NCI-H1436 treated with DMSO at 0.1 percent for 48 hours (cell line): Measurements from ENCODE around the gene FITM2.
"Not testable (repeated sequence)": the region's sequence is repeated elsewhere in the genome, so short reads cannot be mapped to it uniquely, and the experiment has no call there.

Experiments
- DNase-seq: peaks from one replicate; lab custom pipeline; 2025; lab: John Stamatoyannopoulos, UW

Gene FITM2, protein sequence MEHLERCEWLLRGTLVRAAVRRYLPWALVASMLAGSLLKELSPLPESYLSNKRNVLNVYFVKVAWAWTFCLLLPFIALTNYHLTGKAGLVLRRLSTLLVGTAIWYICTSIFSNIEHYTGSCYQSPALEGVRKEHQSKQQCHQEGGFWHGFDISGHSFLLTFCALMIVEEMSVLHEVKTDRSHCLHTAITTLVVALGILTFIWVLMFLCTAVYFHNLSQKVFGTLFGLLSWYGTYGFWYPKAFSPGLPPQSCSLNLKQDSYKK

DNA sequence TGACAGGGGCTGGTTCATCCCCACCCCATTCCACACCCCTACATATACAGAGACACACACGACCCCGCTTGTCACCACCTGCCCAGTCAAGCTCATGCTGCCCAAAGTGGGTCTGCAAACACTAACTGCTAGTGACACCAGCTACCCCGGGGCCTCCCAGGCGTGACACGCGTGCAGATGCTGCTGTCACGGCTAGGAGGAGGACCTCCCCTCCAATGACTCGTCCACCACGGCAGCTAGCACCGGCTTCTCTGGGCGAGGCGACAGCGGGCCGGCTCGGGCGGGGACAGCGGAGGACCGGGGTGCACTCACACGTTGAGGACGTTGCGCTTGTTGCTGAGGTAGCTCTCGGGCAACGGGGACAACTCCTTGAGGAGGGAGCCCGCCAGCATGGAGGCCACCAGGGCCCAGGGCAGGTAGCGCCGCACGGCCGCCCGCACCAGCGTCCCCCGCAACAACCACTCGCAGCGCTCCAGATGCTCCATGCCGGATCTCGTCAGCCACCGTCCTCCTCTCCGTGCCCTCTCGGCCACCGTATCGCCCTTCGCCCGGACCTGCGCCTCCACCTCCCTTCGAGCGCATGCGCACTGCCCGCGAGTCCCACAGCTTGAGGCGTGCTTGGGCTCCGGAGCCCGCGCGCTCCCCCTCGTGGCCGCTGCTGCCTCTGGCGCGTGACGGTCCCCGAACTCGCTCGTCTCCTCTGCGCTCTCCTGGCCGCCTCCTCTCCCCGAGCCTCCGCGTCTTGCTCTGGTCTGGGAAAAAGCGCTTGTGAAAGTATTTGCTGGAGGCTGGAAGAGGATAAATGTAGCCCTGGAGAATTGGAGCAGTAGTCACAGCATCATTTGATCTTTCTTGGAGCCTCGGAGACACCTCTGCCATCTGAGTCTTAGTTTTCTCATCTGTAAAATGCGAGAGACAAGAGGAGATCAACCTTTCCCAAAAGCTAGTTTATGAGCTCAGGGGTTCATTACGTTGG is at the start of gene FITM2:
Gene FITM2, minus strand, starts transcription at position 539 of the 976 bp plus-strand sequence. Its CDS starts 54 bp downstream, at position 485.
- peak; percentile 71 for DNase-seq

DNA sequence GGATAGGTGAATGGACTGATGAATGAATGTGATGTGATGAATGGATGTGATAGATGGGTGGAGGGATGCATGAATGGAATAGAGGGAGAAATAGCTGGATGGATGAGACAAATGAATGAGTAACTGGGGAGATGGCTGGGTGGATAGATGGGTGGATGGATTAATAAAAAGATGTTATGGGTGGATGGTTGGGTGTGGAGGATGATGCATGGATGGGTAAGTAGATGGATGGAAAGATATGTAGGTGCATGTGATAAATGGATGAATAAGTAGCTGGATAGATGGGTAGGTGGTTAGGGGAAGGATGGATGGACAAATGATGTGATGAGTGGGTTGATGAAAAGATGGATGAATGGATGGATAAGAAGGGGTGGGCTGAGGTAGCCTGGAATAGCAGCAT is 49.2 kb upstream of the FITM2 start:
- no peak for DNase-seq

DNA sequence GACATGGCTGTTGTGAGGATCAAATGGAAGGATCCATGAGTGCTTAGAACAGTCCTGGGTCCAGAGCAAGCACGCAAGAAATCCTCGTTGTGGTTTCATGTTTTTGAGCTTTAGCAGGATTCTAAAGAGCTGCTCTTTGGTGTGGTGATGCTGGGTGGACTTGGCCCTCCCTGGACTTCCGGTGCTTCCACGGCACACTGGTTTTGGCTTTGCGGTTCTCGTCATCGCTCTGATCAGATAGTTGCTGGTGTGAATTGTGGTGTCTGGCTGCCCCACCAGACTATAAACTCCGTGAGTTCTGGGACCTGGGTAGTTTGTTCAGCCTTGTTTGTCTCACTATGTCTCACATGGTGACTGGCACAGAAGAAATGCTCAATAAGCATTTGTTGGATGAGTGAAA is 47.8 kb upstream of the FITM2 start:
- DNase-seq: no peak

DNA sequence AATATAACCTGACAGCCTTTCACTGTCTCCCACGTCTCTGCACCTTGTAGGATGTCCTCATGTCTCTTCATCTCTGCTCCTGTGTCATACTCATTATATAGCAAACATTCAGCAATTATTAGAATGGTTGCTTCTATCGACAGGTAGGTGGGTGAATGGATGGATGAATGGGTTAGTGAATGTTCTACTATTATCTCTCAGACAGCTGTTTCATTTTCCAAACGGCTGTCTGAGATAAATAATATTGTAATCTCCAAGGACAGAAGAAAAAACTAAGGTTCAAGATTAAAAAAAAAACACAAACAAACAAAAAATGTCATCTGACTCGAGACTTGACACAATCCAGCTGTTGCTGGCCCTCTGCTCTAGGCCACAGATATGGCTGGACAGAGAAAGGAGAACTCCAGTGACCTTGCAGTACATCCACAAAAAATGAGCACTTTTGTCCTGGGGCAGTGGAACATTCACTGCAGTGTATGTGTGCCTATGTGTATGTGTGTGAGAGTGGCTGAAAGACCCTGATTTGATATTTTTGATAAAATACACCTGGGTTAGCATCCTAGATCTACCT is 46.6 kb upstream of the FITM2 start:
- no peak for DNase-seq

DNA sequence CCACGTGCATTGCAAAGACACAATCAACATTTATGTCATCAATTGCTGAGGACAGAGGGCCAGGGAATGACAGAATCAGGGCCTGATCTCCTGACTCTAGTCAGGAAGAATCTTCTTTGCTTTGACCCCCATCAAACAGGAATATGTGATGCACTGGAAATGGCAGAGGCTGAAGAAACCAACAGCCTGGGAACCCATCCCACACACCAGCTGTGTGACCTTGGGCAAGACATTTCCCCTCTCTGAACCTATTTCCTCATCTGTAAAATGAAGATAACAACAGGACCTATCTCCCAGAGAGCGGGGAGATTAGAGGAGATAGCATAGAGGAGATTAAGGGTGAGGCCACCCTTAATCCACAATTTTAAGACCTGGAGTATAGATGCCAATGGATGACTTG is 46.0 kb upstream of the FITM2 start:
- DNase-seq: no peak

DNA sequence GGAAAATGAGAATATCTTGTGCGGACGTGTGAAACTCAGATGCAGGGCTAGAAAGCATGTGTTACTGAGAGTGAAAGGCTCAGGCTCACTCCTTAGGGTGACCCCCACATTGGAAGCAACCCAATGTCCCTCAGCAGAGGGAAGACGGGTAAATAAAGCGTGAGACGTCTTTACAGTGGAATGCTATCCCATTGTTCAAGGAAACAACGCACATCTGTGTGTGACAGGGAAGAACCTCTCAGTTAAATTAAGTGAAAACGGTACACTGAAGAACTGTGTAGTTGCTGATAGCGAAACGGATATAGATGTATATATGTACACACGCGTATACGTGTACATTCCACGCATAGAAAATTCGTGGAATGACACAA is 45.3 kb upstream of the FITM2 start:
- no peak for DNase-seq

DNA sequence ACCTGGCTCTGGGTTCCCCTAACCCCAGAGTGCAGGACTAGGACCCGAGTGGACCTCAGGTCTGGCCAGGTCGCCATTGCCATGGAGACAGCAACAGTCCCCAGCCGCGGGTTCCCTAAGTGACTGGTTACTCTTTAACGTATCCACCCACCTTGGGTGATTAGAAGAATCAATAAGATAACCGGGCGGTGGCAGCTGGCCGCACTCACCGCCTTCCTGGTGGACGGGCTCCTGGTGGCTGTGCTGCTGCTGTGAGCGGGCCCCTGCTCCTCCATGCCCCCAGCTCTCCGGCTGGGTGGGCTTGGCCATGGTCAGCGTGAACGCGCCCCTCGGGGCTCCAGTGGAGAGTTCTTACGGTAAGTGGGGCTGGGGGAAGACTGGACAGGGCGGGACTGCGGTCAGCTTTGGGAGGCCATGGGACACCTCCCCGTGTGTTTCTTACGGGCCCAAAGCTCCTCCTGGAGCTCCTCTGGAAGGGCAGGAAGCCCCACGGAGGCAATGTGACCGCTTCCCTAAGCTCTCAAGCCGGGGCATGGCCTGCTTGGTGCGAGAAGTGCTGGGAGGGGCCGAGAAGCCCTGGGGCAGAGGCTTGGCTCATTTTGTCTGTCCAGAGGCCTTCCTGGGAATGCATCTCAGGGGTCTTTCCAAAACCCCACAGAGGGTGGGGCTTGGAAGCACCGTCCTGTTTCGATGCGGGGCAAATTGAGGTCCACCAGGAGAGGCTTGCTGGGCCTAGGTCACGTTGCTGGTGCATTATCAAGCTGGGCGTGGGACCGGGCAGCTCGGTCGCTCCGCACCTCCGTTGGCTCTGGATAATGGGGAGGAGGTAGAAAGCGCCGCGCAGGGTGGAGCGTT is 44.7 kb upstream of the FITM2 start, which contains the start of gene HNF4A:
Gene HNF4A, plus strand, starts transcription at position 202 of the 855 bp plus-strand sequence. Its CDS starts 106 bp downstream, at position 308.
- no peak for DNase-seq

DNA sequence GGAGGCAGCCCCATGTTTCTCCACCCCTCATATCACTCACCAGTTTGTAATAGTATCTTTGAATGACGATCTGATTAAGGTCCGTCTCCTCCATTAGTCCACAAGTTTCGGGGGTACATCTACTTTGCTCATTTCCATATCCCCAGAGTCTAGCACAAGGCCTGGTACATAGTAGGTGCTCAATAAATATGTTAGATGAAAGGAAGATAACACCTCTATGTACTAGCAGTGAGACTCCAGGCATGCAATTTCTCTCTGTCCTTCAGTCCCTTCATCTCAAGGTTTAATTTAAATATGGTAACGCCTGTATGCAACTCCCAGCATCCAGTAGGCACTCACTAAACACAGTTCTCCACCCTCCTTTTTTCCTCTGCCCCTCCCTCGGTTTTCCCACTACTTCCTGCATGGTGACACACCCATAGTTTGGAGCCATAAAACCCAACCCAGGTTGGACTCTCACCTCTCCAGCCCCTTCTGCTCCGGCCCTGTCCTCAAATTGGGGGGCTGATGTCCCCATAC is 44.0 kb upstream of the FITM2 start:
- no peak for DNase-seq

DNA sequence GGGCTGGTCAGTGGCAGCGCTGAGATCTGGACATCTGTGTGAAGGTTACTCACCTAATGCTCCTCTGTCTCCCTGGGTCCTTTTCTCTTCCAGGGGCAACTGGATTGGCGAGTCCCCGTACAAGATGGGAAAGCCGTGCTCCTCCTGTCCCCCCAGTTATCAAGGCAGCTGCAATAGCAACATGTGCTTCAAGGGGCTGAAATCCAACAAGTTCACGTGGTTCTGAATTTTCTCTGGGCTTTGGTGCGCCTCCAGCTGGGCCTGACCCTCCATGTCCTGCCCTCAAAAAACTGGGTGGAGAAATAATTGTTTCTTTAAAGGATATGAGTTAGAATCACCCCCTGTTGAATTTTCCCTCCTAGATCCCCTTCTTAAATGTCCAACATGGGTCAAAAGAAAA is 39.6 kb upstream of the FITM2 start:
- no peak for DNase-seq

DNA sequence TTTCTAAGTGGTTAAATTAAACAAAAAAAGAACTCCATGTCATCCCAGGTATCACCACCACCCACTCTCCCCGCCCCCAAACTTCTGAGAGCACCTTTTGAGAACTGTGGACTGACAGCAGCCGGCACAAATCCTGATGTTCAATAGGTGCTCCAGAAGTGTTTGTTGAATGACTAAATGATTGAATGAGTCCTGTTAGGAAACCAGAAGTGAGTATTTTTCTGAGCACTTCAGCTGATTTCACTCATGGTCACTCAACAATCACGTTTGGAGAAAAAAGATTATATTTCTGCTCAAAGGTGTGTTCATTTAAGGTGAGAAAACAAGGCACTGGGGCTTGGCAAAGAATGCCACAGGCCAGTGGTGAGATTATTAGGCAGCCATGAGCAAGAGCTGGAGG is 38.3 kb upstream of the FITM2 start:
- no peak for DNase-seq

DNA sequence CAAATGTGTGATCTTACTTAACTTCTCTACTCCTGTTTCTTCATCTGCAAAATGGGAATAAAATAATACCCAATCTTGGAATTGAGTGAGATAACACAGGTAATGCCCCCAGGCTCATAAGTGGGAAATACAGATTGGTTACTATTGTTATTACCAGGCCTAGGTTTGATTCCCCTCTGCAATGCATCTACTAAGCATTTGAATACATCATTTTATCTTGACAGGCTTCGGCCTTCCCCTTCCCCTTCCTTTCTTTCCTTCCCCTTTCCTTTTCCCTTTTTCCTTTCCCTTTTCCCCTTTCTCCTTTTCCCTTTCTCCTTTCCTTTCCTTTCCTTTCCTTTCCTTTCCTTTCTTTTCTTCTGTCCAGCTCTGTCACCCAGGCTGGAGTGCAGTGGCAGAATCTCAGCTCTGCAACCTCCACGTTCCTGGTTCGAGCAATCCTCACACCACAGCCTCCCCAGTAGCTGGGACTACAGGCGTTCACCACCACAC is 37.2 kb upstream of the FITM2 start:
- DNase-seq: no peak

DNA sequence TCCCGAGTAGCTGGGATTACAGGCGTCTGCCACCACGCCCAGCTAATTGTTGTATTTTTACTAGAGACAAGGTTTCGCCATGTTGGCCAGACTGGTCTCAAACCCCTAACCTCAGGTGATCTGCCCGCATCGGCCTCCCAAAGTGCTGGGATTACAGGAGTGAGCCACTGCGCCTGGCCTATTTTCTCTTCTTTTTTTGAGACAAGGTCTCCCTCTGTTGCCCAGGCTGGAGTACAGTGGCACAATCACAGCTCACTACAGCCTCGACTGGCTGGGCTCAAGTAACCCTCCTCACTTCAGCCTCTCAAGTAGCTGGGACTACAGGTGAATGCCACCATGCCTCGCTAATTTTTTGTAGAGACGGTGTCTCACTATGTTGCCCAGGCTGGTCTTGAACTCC is 34.9 kb upstream of the FITM2 start:
- DNase-seq: not testable (repeated sequence)

DNA sequence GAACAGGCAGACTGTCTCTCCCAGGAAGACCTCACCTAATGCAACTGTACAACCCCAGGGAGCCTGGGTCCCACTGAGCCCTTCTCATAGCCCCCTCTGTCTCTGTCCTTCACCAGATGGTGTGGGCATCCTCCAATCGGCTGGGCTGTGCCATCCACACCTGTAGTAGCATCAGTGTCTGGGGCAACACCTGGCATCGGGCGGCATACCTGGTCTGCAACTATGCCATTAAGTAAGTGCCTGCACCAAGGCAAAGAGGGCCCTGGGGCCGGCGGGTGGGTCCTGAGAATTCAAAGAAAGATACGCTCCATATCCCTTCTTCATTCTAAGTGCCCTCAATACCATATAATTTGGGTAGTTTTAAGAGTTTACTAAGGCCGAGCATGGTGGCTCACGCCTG is 34.1 kb upstream of the FITM2 start:
- no peak for DNase-seq

DNA sequence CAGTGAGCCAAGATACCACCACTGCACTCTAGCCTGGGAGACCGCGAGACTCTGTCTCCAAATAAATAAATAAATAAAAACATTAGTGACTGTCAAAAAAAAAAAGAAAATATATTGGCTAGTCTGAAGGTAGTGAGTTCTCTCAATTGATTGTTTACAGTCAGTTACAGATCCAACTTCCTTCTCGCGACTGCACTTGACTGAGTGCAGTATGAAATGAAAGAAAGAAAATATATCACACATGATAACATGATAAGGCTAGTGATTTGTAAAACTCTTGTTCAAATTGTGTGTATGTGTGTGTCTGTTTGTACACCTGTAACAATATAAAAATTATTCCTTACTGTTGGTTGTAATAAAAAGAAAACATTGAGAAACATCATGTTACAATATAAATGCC is 33.7 kb upstream of the FITM2 start:
- DNase-seq: no peak

DNA sequence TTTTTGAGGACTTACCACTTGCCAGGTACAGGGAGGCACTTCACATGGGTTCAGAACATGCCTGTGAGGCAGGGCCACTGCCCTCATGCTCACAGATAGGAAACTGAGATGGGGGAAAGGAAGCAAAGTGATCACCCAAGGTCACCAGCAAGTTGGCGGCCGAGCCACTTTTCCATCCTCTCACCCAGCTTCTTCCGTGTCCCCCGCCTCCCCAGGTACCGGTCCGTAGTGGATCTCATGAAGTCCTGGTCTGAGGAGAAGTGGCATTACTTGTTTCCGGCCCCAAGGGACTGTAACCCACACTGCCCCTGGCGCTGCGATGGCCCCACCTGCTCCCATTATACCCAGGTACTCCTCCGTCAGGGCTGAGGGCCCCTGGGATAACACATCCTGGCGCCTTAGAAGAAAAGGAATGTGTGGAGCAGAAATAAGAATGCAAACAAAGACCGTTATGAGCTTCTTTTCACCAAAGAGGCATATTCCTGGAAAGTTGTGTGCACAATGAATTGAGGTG is 32.2 kb upstream of the FITM2 start:
- DNase-seq: no peak

DNA sequence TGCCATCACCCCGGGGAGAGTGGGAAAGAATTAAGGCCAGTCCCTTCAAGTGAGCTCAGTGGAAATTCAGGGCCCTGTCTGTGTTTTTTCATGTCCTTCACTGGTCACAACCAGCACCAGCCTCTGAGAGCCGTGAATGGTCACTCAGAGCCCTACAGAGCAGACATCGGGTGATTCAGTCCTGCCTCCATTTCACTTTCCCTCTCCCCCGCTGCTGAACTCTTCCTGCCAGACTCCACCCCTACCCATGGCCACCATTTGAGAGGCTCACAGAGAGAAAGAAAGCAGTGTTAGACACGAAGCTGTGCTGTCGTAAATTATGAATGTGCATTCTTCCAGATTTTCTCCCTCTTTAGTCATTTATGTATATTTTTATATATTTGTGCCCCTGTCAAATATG is 31.2 kb upstream of the FITM2 start:
- DNase-seq: no peak

DNA sequence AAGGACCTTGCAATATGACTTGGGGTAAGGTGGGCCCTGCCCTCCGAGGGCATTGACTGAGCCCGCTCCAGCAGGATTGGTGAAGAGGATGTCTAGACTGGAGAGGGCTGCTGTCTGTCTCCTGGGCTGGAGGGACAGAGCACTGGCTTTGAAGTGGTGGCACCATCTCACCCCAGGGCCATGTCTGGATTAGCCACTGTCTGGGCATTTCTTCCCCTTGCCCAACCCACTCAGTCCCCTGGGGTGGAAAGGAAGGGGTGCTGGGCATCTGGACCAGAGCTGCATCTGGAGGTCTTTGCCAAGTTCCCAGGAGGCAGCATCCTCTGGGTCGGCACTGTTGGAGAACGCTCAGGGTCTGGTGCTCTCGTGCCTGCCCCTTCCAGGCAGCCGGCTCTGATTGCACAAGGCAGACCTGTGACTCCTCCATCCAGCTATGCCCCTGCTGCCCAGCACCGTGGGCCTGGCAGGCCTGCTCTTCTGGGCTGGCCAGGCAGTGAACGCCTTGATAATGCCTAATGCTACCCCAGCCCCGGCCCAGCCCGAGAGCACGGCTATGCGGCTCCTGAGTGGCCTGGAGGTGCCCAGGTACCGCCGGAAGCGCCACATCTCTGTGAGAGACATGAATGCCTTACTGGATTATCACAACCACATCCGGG is 25.9 kb upstream of the FITM2 start, which contains the start of gene R3HDML:
Gene R3HDML, plus strand, starts transcription at position 319 of the 656 bp plus-strand sequence. Its CDS starts 115 bp downstream, at position 434.
- DNase-seq: no peak

DNA sequence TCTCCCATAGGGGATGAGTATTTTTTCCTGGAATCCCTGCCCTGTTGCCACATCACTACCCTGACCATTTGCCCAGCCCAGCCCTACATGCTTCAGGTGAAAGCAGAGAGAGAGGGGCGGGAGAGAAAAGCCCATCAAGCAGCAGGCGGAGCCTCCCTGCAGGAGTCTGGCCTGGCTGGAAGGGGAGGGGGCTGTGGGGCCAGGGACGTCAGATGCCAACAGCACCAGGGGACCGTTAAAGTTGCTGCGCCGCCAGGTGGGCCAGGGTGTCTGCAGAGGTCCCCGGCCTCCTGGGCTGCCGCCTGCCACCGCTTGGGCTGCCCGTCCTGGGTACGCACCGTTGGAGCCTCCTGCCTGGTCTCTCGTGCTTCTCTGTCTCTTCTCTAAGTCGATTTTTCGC is 25.1 kb upstream of the FITM2 start:
- no peak for DNase-seq

DNA sequence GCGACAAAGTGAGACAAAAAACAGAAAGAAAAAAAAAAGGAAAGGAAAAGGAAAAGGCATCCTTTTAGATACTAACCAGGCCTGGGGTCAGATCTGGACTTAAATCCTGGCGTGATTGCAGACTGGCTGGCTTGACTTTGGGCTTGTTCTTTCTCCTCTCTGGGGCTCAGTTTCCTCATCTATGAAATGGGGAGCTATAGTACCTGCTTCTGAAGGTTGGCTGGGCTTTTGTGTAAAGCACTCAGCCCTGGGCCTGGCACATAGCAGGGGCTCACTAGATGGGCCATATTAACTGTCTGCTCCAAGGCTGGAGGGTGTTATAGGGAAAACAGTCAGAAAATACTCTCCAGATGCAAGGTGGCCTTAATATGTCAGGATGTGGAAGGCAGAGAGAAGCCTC is 24.7 kb upstream of the FITM2 start:
- DNase-seq: no peak

DNA sequence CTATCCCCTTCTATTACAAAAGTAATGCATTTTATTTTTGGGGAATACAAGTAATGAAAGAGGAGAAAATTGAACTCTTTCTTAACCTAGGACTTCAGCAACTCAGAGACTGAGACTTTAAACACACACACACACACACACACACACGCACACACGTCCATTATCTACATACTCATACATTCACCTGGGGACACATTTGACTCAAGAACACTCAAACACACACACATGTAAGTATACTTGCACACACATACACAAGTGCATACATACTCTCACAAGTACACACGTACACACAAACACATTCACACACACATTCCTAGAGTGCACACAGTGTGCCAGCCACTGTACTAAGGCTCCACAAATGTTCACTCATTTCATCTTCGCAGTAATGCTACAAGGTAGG is 23.7 kb upstream of the FITM2 start:
- no peak for DNase-seq

DNA sequence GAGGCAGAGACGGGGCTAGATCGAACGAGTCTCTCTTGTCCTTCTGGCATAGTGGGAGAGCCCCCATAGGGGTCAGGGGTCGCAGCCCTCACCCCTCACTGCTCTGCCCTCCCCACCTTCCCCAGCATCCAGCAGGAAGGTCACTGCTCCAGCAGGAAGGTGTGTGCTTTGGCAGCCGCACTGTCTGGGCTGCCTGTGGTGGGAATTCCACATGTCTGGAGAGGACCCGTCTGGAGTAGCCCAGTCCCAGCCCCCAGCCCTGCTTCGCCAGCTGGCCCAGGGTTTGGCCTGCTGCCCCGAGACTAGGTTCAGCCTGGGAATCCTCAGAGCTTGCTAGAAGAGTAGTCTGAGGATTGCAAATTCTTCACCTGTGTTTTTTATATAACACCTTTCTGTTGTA is 23.3 kb upstream of the FITM2 start:
- no peak for DNase-seq
